Glutamatergic neuron (in vitro differentiated cells): ENCODE data around the gene RPS29. TPM values are rescaled to one million over a fixed set of nuclear protein-coding genes. Genes with fewer than 3 reads are reported as not detected.

Source experiments
- DNase-seq: peaks from one replicate; pipeline ENCODE4 v3.0.0; 2022
- H3K27ac Mint-ChIP-seq: one replicate; pipeline ENCODE4 v1.8.0; 2020; ENCODE audit warnings: mild to moderate bottlenecking, mixed read lengths, inconsistent platforms; ENCODE audit not compliant: unreplicated experiment
- H3K27me3 Mint-ChIP-seq: one replicate; pipeline ENCODE4 v1.8.0; 2020; ENCODE audit warnings: mild to moderate bottlenecking, moderate library complexity, mixed read lengths, inconsistent platforms; ENCODE audit not compliant: unreplicated experiment
- H3K36me3 Mint-ChIP-seq: one replicate; pipeline ENCODE4 v1.8.0; 2020; ENCODE audit warnings: mild to moderate bottlenecking, mixed read lengths, inconsistent platforms; ENCODE audit not compliant: unreplicated experiment
- H3K4me1 Mint-ChIP-seq: one replicate; pipeline ENCODE4 v1.8.0; 2020; ENCODE audit warnings: mild to moderate bottlenecking, low read depth, mixed read lengths, inconsistent platforms; ENCODE audit not compliant: unreplicated experiment
- H3K4me3 Mint-ChIP-seq: one replicate; pipeline ENCODE4 v1.8.0; 2020; ENCODE audit warnings: mild to moderate bottlenecking, mixed read lengths, inconsistent platforms; ENCODE audit not compliant: unreplicated experiment
- H3K9me3 Mint-ChIP-seq: one replicate; pipeline ENCODE4 v1.8.0; 2020; ENCODE audit warnings: mild to moderate bottlenecking, moderate library complexity, mixed read lengths, inconsistent platforms; ENCODE audit not compliant: unreplicated experiment
- total RNA-seq: library from RNA; stranded (reverse); fragmentation: NEBNext Ultra II Directional; extraction: Animal tissue kit (Norgen Biotek cat#: 25700); gene quantifications from one replicate; pipeline ENCODE4 v1.2.1, GENCODE V29; 2021; ENCODE audit not compliant: unreplicated experiment
- TF ChIP-seq, protein P1 (sequence below): fragments of 200-600 bp; sonication (generic); IDR thresholded peaks from one replicate; pipeline ENCODE4 v1.5.0; 2021; ENCODE audit not compliant: partially characterized antibody, unreplicated experiment

RPS29 gene
- total RNA-seq, 1 donor from 2014 or later, result 635 TPM

GRCh38 chr14:49612671-49613070 lies 26.5 kb upstream of the RPS29 start:
- DNase-seq, result no peak
- no peaks in the 10 kb centered on the region for H3K27me3 Mint-ChIP-seq
- TF ChIP-seq, protein P1, sequence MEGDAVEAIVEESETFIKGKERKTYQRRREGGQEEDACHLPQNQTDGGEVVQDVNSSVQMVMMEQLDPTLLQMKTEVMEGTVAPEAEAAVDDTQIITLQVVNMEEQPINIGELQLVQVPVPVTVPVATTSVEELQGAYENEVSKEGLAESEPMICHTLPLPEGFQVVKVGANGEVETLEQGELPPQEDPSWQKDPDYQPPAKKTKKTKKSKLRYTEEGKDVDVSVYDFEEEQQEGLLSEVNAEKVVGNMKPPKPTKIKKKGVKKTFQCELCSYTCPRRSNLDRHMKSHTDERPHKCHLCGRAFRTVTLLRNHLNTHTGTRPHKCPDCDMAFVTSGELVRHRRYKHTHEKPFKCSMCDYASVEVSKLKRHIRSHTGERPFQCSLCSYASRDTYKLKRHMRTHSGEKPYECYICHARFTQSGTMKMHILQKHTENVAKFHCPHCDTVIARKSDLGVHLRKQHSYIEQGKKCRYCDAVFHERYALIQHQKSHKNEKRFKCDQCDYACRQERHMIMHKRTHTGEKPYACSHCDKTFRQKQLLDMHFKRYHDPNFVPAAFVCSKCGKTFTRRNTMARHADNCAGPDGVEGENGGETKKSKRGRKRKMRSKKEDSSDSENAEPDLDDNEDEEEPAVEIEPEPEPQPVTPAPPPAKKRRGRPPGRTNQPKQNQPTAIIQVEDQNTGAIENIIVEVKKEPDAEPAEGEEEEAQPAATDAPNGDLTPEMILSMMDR, result no peak
- H3K9me3 Mint-ChIP-seq, result no peaks in the 10 kb centered on the region
- no peaks in the 10 kb centered on the region for H3K36me3 Mint-ChIP-seq
- no peak overlapping the region for H3K27ac Mint-ChIP-seq
- no peaks in the 10 kb centered on the region for H3K4me1 Mint-ChIP-seq
- H3K4me3 Mint-ChIP-seq, result no peak overlapping the region

- TF ChIP-seq, protein P1, result no peak
- no peaks in the 10 kb centered on the region for H3K4me1 Mint-ChIP-seq
- no peak for DNase-seq
- no peaks in the 10 kb centered on the region for H3K27me3 Mint-ChIP-seq
- no peak overlapping the region for H3K27ac Mint-ChIP-seq
- H3K36me3 Mint-ChIP-seq, result no peaks in the 10 kb centered on the region
- no peak overlapping the region for H3K4me3 Mint-ChIP-seq
- H3K9me3 Mint-ChIP-seq, result no peaks in the 10 kb centered on the region
Measured at GRCh38 chr14:49612251-49612650, 26.1 kb upstream of the RPS29 start.

DNA sequence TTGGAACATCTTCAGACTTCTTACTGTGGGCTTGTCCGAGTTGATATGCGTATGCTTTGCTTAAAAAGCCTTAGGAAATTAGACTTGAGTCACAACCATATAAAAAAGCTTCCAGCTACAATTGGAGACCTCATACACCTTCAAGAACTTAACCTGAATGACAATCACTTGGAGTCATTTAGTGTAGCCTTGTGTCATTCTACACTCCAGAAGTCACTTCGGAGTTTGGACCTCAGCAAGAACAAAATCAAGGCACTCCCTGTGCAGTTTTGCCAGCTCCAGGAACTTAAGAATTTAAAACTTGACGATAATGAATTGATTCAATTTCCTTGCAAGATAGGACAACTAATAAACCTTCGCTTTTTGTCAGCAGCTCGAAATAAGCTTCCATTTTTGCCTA lies 21.4 kb upstream of the RPS29 start:
- no peak overlapping the region for H3K4me3 Mint-ChIP-seq
- no peaks in the 10 kb centered on the region for H3K27me3 Mint-ChIP-seq
- no peak for DNase-seq
- H3K9me3 Mint-ChIP-seq, result no peaks in the 10 kb centered on the region
- no peaks in the 10 kb centered on the region for H3K36me3 Mint-ChIP-seq
- H3K4me1 Mint-ChIP-seq, result no peaks in the 10 kb centered on the region
- H3K27ac Mint-ChIP-seq, result no peak overlapping the region
- TF ChIP-seq, protein P1, result no peak

- TF ChIP-seq, protein P1, result no peak
- H3K27ac Mint-ChIP-seq, result peak within 1 kb of the TSS; percentile 85
- H3K9me3 Mint-ChIP-seq, result peaks cover 7% of the 10 kb centered on the region
- peak within 1 kb of the TSS; percentile 93 for H3K4me3 Mint-ChIP-seq
- peaks cover 9% of the 10 kb centered on the region for H3K27me3 Mint-ChIP-seq
- peaks cover 3% of the 10 kb centered on the region for H3K4me1 Mint-ChIP-seq
- H3K36me3 Mint-ChIP-seq, result no peaks in the 10 kb centered on the region
- peak; percentile 91 for DNase-seq
Measured at GRCh38 chr14:49598485-49599300, 12.5 kb upstream of the RPS29 start, which contains the start of gene LRR1. TSS of gene LRR1 (plus strand) at chr14:49598940. CDS start at chr14:49599021, 81 bp downstream.

- peaks cover 7% of the 10 kb centered on the region for H3K9me3 Mint-ChIP-seq
- H3K4me3 Mint-ChIP-seq, result peak overlapping the region; percentile 93
- peaks cover 3% of the 10 kb centered on the region for H3K4me1 Mint-ChIP-seq
- H3K36me3 Mint-ChIP-seq, result no peaks in the 10 kb centered on the region
- peak; percentile 28 for DNase-seq
- peaks cover 9% of the 10 kb centered on the region for H3K27me3 Mint-ChIP-seq
- TF ChIP-seq, protein P1, result no peak
- peak overlapping the region; percentile 85 for H3K27ac Mint-ChIP-seq
Measured at GRCh38 chr14:49598189-49598484, 12.0 kb upstream of the RPS29 start.
